DOHH2 (cell line): ENCODE data around the gene ZBTB26.
A peak's percentile ranks its signal among the peaks of the same experiment; 100 is the strongest.

Experiments used
- CTCF ChIP-seq: fragments of 200-600 bp; sonication (generic); IDR thresholded peaks from one replicate; pipeline ENCODE4 v1.5.1; 2014; ENCODE audit warnings: antibody characterized with exemption, mild to moderate bottlenecking, low read depth, low read length; ENCODE audit not compliant: poor library complexity, severe bottlenecking
- EZH2phosphoT487 ChIP-seq: fragments of 200-600 bp; sonication (generic); IDR thresholded peaks from 2 replicates; pipeline ENCODE4 v1.6.1; 2017; ENCODE audit warnings: borderline replicate concordance, mild to moderate bottlenecking, antibody characterized with exemption, low read length, moderate library complexity, mixed read lengths

GRCh38 chr9:122930541-122931225 lies 629 bp downstream of the ZBTB26 start:
- TF ChIP-seq CTCF (peak; percentile 30), EZH2phosphoT487 (no peak)
